Measurements from ENCODE around the gene SLC26A9. TPM values are rescaled to one million over a fixed set of nuclear protein-coding genes. Genes with fewer than 3 reads are reported as not detected.

SLC26A9 gene
- total RNA-seq, 1 donor from 2014 or later = not detected

- FAIRE-seq (no peak), DNase-seq (ENCODE audit: low read depth) (no peak)
- H3K4me3 ChIP-seq (ENCODE audit: low read depth, low read length) = no peak overlapping the region
- peaks cover 6% of the 10 kb centered on the region for H3K27me3 ChIP-seq (ENCODE audit: control insufficient read depth, insufficient read depth, low read length)
- no peaks in the 10 kb centered on the region for H3K36me3 ChIP-seq (ENCODE audit: control insufficient read depth, insufficient read depth, low read length)
- no peak for TF ChIP-seq CTCF (IDR thresholded peaks at IDR 0.05; ENCODE audit: insufficient read depth, low read length, severe bottlenecking)
Measured at GRCh38 chr1:205927247-205927646, 16.0 kb downstream of the SLC26A9 start.

- Histone ChIP-seq H3K36me3 (ENCODE audit: control insufficient read depth, insufficient read depth, low read length) (no peaks in the 10 kb centered on the region), H3K27me3 (ENCODE audit: control insufficient read depth, insufficient read depth, low read length) (peaks cover 6% of the 10 kb centered on the region), H3K4me3 (ENCODE audit: low read depth, low read length) (no peak overlapping the region)
- no peak for FAIRE-seq
- no peak for TF ChIP-seq CTCF (IDR thresholded peaks at IDR 0.05; ENCODE audit: insufficient read depth, low read length, severe bottlenecking)
- DNase-seq (ENCODE audit: low read depth) = no peak
Measured at GRCh38 chr1:205926636-205927035, 16.6 kb downstream of the SLC26A9 start.

- FAIRE-seq (no peak), DNase-seq (ENCODE audit: low read depth) (no peak)
- no peak for TF ChIP-seq CTCF (IDR thresholded peaks at IDR 0.05; ENCODE audit: insufficient read depth, low read length, severe bottlenecking)
- no peak overlapping the region for H3K4me3 ChIP-seq (ENCODE audit: low read depth, low read length)
- H3K27me3 ChIP-seq (ENCODE audit: control insufficient read depth, insufficient read depth, low read length) = peaks cover 6% of the 10 kb centered on the region
- no peaks in the 10 kb centered on the region for H3K36me3 ChIP-seq (ENCODE audit: control insufficient read depth, insufficient read depth, low read length)
Measured at GRCh38 chr1:205926213-205926612, 17.0 kb downstream of the SLC26A9 start.

GRCh38 chr1:205925736-205926135, 17.5 kb downstream of the SLC26A9 start:
- Histone ChIP-seq H3K27me3 (ENCODE audit: control insufficient read depth, insufficient read depth, low read length) (peaks cover 5% of the 10 kb centered on the region), H3K4me3 (ENCODE audit: low read depth, low read length) (no peak overlapping the region), H3K36me3 (ENCODE audit: control insufficient read depth, insufficient read depth, low read length) (no peaks in the 10 kb centered on the region)
- FAIRE-seq (no peak), DNase-seq (ENCODE audit: low read depth) (peak; percentile 90)
- TF ChIP-seq CTCF (IDR thresholded peaks at IDR 0.05; ENCODE audit: insufficient read depth, low read length, severe bottlenecking) = no peak

GRCh38 chr1:205924460-205924790, 18.8 kb downstream of the SLC26A9 start:
- no peak overlapping the region for H3K4me3 ChIP-seq (ENCODE audit: low read depth, low read length)
- DNase-seq (ENCODE audit: low read depth) = no peak
- H3K27me3 ChIP-seq (ENCODE audit: control insufficient read depth, insufficient read depth, low read length) = peaks cover 9% of the 10 kb centered on the region
- TF ChIP-seq CTCF (IDR thresholded peaks at IDR 0.05; ENCODE audit: insufficient read depth, low read length, severe bottlenecking) = no peak
- no peak for FAIRE-seq
- no peaks in the 10 kb centered on the region for H3K36me3 ChIP-seq (ENCODE audit: control insufficient read depth, insufficient read depth, low read length)

- Histone ChIP-seq H3K27me3 (ENCODE audit: control insufficient read depth, insufficient read depth, low read length) (peaks cover 7% of the 10 kb centered on the region), H3K36me3 (ENCODE audit: control insufficient read depth, insufficient read depth, low read length) (no peaks in the 10 kb centered on the region), H3K4me3 (ENCODE audit: low read depth, low read length) (no peak overlapping the region)
- DNase-seq (ENCODE audit: low read depth) = no peak
- TF ChIP-seq CTCF (IDR thresholded peaks at IDR 0.05; ENCODE audit: insufficient read depth, low read length, severe bottlenecking) = no peak
- FAIRE-seq = no peak
Measured at GRCh38 chr1:205923651-205924459, 19.4 kb downstream of the SLC26A9 start.

Measured in bronchial epithelial cell (primary cell).